ENCODE data around the gene REEP6. TPM values are rescaled to one million over a fixed set of nuclear protein-coding genes. Genes with fewer than 3 reads are reported as not detected.

Gene REEP6
- polyA plus RNA-seq, 3 donors: 0.51 to 1.8 (median 0.81) TPM

GRCh38 chr19:1455002-1455335 is 36.0 kb upstream of the REEP6 start:
- Histone ChIP-seq H3K4me1 (ENCODE audit: control insufficient read depth in 1 of 2, insufficient read depth in 2 of 2, low read length in 2 of 2) (peaks cover 15 to 20% of the 10 kb centered on the region in 2 donors), H4K20me1 (ENCODE audit: insufficient read depth, low read length) (peaks cover 12% of the 10 kb centered on the region), H3K9me3 (replicated peaks in 1 of 2; ENCODE audit: control insufficient read depth in 1 of 2, insufficient read depth in 1 of 2, low read length in 2 of 2) (peaks cover 6 to 31% of the 10 kb centered on the region in 2 donors), H3K27me3 (ENCODE audit: control insufficient read depth in 2 of 2, insufficient read depth in 2 of 2, low read length in 2 of 2) (peaks cover 36 to 84% of the 10 kb centered on the region in 2 donors), H3K4me2 (replicated peaks; ENCODE audit: extremely low read depth, low read length, poor library complexity, severe bottlenecking) (peak overlapping the region; percentile 34), H3K79me2 (ENCODE audit: insufficient read depth, low read length) (no peaks in the 10 kb centered on the region), H3K9ac (ENCODE audit: insufficient read depth, low read length, poor library complexity, severe bottlenecking) (no peak overlapping the region), H3K4me3 (replicated peaks in 1 of 3; ENCODE audit: low read depth in 2 of 3, low read length in 3 of 3) (no peak overlapping the region), H3K36me3 (replicated peaks in 1 of 2; ENCODE audit: control insufficient read depth in 1 of 2, insufficient read depth in 2 of 2, low read length in 2 of 2) (no peaks in the 10 kb centered on the region), H3K27ac (ENCODE audit: low read depth in 1 of 2, low read length in 2 of 2) (no peak overlapping the region), H2AFZ (ENCODE audit: insufficient read depth, low read depth, low read length, poor library complexity, severe bottlenecking) (no peak overlapping the region)
- Mint-ChIP-seq H3K36me3 (peaks cover 7 to 15% of the 10 kb centered on the region in 2 donors), H3K4me3 (peak overlapping the region in 1 of 2 donors; percentile 73), H3K9me3 (peaks cover 7 to 25% (median 14%) of the 10 kb centered on the region in 7 donors), H3K27me3 (ENCODE audit: low read depth in 3 of 3) (peaks cover 77 to 97% (median 91%) of the 10 kb centered on the region in 3 donors), H3K4me1 (peaks cover 18% of the 10 kb centered on the region), H3K27ac (no peak overlapping the region)
- DNase-seq: no peak
- no peak for TF ChIP-seq CTCF (IDR thresholded peaks at IDR 0.05)
- under 1% methylated on average over 14 of the region's 22 CpGs for WGBS (ENCODE audit: insufficient coverage)
- intact Hi-C loops (cut with micrococcal nuclease): no loop called here

- intact Hi-C loops (cut with micrococcal nuclease): no loop called here
- H3K4me1 ChIP-seq (ENCODE audit: control insufficient read depth in 1 of 2, insufficient read depth in 2 of 2, low read length in 2 of 2): peaks cover 15 to 20% of the 10 kb centered on the region in 2 donors
- 3% methylated on average over 40 of the region's 42 CpGs for WGBS (ENCODE audit: insufficient coverage)
- Mint-ChIP-seq H3K36me3 (peaks cover 11 to 15% of the 10 kb centered on the region in 2 donors), H3K27ac (peak overlapping the region in 1 of 7 donors; percentile 53), H3K4me1 (peaks cover 18% of the 10 kb centered on the region), H3K9me3 (peaks cover 7 to 22% (median 11%) of the 10 kb centered on the region in 7 donors), H3K4me3 (peak overlapping the region in 1 of 2 donors; percentile 87), H3K27me3 (ENCODE audit: low read depth in 3 of 3) (peaks cover 74 to 93% (median 87%) of the 10 kb centered on the region in 3 donors)
- DNase-seq: peak; percentile 45 to 73 (median 64)
- H3K4me3 ChIP-seq (replicated peaks in 1 of 3; ENCODE audit: low read depth in 2 of 3, low read length in 3 of 3): no peak overlapping the region
- no peak for TF ChIP-seq CTCF (IDR thresholded peaks at IDR 0.05)
- no peaks in the 10 kb centered on the region for H3K36me3 ChIP-seq (replicated peaks in 1 of 2; ENCODE audit: control insufficient read depth in 1 of 2, insufficient read depth in 2 of 2, low read length in 2 of 2)
- H3K27ac ChIP-seq (ENCODE audit: low read depth in 1 of 2, low read length in 2 of 2): no peak overlapping the region
- peaks cover 6 to 26% of the 10 kb centered on the region in 2 donors for H3K9me3 ChIP-seq (replicated peaks in 1 of 2; ENCODE audit: control insufficient read depth in 1 of 2, insufficient read depth in 1 of 2, low read length in 2 of 2)
- H3K4me2 ChIP-seq (replicated peaks; ENCODE audit: extremely low read depth, low read length, poor library complexity, severe bottlenecking): peak overlapping the region; percentile 34
- peaks cover 17% of the 10 kb centered on the region for H4K20me1 ChIP-seq (ENCODE audit: insufficient read depth, low read length)
- peaks cover 32 to 80% of the 10 kb centered on the region in 2 donors for H3K27me3 ChIP-seq (ENCODE audit: control insufficient read depth in 2 of 2, insufficient read depth in 2 of 2, low read length in 2 of 2)
- no peak overlapping the region for H3K9ac ChIP-seq (ENCODE audit: insufficient read depth, low read length, poor library complexity, severe bottlenecking)
- H2AFZ ChIP-seq (ENCODE audit: insufficient read depth, low read depth, low read length, poor library complexity, severe bottlenecking): no peak overlapping the region
- no peaks in the 10 kb centered on the region for H3K79me2 ChIP-seq (ENCODE audit: insufficient read depth, low read length)
Observed at GRCh38 chr19:1455336-1456120, 35.5 kb upstream of the REEP6 start.
